Activated CD4-positive, alpha-beta T cell treated with anti-CD3 and anti-CD28 coated beads for 48 hours (primary cell): ENCODE data around the gene NUTM1.
"Not testable (repeated sequence)": the region's sequence is repeated elsewhere in the genome, so short reads cannot be mapped to it uniquely, and the experiment has no call there.

ENCODE experiments used
- DNase-seq: peaks from one replicate; pipeline ENCODE4 v3.0.0-alpha.2; 2020

The NUTM1 gene

DNA sequence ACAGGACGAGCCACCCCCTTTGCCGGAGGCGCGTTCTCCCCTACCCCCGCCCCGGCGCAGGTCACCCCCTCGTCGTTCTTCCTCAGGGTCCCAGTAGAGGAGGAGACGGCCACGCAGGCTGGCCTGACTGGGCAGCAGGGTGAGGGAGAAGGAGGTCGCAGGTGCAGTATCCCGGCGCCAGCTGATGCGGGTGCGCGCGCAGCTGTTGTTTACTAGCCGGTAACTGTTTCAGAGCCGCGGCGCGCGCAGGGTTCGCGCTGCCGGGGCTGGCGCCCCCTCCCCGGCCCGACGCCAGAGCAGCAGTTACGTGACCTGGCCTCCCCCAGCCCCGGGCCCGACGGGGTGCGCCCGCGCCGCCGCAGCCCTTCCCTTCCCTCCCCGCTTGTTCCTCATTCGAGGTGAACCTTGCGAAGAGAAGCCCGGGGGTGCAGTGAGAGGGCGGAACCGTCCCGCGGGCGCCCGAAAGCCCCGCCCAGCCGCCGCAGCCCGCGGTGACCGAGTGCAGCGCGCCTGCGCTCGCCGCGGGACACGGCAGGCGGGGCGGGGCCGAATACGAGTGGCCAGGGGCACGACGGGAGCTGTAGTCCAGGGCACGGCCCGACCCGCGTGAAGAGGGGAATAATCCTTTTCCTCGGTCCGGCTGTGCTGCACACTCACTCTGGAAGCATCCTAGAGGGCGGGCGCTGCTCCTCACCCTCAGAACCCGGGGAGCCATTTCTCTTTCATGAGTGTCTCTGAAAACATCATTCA lies 5.4 kb upstream of the NUTM1 start, which contains the start of gene SLC12A6:
SLC12A6 (minus strand) TSS at position 225 of the 750 bp plus-strand sequence. CDS start 1,101 bp downstream, outside the sequence.
- peak; percentile 93 for DNase-seq

- DNase-seq: no peak
Observed at GRCh38 chr15:34338347-34338746, 4.8 kb upstream of the NUTM1 start.

DNA sequence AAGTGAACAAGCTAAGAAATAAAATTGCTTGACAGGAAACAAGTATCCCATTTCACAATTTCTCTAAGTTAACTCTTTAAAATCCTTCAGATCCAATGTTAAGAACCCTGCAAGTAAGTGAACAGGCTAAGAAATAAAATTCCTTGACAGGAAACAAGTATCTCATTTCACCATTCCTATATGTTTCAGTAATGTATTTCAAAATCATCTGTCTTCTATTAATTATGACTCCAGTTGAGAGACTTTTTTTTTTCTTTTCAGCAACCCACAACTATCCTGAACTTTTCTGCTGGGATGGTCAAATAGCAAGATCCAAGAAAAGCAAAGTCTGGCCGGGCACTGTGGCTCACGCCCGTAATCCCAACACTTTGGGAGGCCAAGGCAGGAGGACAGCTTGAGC lies 3.2 kb upstream of the NUTM1 start:
- no peak for DNase-seq

GRCh38 chr15:34341381-34342212 lies 1.5 kb upstream of the NUTM1 start:
- DNase-seq: no peak

DNA sequence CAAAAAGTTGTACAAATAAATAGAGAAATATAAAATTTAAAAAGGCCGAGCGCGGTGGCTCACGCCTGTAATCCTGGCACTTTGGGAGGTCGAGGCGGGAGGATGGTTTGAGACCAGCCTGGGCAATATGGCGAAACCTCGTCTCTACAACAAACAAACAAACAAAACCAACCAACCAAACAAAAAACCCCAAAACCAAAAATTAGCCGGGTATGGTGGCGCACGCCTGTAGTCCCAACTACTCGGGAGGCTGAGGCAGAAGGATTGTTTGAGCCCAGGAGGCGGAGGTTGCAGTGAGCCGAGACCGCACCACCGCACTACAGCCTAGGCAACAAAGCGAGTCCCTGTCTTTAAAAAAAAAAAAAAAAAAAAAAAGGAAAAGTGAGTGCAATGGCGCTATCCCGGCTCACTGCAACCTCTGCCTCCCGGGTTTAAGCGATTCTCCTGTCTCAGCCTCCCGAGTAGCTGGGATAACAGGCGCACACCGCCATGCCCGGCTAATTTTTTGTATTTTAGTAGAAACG lies 840 bp upstream of the NUTM1 start:
- DNase-seq: not testable (repeated sequence)

- DNase-seq: no peak
Observed at GRCh38 chr15:34347951-34348638, 5.0 kb downstream of the NUTM1 start.

DNA sequence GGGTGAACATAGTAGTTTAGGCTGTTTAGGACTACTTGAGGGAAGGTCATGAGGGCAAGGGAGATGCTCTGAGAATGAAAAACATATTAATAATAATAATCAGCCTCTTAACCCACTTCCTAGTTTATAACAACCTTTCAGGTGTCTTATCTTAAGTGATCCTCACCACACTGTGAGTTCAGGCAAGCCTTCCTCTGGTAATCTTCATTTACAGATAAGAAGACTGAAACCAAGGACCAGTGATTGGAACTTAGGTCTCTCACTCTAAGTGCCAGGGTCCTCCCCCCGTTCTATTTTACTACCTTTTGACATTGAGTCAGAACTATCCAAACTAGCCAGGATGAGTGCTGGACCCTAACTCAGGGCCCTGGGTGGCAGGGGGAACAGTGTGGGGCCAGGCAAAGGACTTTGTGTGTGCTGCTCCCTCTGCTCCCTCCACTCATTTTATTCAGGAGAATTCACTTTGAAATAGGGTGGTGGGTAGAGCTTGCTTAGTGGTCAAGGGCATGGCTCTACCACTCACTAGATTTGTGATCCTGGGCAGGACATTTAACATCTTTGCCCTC lies 5.7 kb downstream of the NUTM1 start:
- no peak for DNase-seq

GRCh38 chr15:34349769-34350168 lies 6.7 kb downstream of the NUTM1 start:
- DNase-seq: no peak

GRCh38 chr15:34352996-34353395 lies 9.9 kb downstream of the NUTM1 start:
- not testable (repeated sequence) for DNase-seq

GRCh38 chr15:34353627-34354026 lies 10.5 kb downstream of the NUTM1 start:
- DNase-seq: no peak

- no peak for DNase-seq
Observed at GRCh38 chr15:34354286-34354685, 11.2 kb downstream of the NUTM1 start.

DNA sequence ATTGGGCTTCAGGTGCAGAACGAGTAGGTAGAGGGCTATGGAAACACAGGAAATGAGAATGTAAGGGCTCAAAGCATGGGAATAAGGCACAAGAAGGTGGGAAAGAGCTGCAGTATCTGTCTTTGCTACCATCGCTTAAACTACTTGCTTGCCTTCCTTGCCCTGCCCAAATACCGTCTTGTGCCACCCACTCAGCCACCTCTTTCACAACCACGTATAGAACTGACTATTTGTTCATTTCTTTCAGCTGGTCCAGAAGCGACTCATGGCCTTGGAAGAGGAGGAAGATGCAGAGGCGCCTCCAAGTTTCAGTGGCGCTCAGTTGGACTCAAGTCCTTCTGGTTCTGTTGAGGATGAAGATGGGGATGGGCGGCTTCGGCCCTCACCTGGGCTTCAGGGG lies 12.1 kb downstream of the NUTM1 start:
- DNase-seq: no peak

- DNase-seq: no peak
Observed at GRCh38 chr15:34357653-34358052, 14.5 kb downstream of the NUTM1 start.

GRCh38 chr15:34358367-34358766 lies 15.3 kb downstream of the NUTM1 start:
- no peak for DNase-seq

- DNase-seq: no peak
Observed at GRCh38 chr15:34358948-34359347, 15.8 kb downstream of the NUTM1 start.

DNA sequence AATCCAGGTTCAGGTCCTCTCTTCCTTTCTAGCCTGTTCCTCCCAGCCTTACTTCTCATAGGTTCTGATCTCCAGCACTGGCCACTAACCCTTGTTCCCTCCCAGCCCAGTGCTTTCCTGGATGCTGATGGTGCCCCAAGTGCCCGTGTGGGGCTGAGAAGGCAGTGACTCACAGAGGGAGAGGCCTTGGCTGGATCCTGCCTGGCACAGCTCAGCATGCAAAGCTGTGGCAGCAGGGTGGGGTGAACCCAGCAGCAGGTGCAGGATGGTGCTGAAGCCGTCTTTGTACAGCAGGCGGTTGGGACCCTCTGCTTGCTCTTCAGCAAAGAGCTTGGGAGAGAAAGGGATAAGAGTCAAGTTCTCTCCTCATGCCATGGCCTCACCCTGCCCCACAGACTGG lies 16.3 kb downstream of the NUTM1 start:
- no peak for DNase-seq

DNA sequence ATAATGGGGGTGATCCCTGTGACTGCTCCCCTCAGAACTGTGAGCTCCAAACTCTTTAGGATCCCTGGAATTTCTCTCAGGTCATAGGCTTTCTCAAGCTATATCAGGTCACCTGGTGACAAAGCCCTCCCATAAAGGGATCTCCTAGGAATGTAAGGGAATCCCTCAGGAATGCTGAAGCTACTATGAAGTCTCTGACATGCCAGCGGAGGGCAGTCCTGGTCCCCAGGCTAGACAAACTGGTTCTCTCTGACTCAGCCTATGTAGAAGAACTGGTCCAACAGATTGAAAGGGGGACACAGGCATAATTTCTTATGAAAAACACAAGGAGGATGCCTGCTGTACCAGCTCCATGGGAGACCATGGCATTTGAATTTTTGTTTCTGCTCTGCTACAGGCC lies 17.2 kb downstream of the NUTM1 start:
- no peak for DNase-seq

- no peak for DNase-seq
Observed at GRCh38 chr15:34361278-34361677, 18.2 kb downstream of the NUTM1 start.

GRCh38 chr15:34362047-34362773 lies 19.1 kb downstream of the NUTM1 start:
- no peak for DNase-seq

DNA sequence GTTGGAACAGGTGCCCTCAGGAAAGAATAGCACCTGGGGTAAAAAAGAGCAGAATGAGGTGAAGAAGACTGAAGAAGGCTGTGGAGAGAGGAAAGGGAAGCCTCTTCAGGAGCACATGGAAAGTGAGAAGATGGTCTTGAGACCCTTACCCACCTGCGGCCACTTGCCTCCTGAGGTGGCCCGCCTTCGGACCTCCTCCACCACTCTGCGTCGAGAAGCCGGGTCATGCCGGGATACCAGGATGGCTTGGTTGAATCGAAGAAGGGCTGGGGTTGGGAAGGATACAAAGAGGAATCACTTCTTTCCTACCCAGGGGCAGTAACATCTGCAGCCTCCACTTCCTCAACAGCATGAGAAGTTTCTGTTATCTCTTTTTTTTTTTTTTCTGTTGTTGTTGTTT lies 20.9 kb downstream of the NUTM1 start:
- no peak for DNase-seq

- DNase-seq: peak; percentile 5
Observed at GRCh38 chr15:34365091-34365825, 22.1 kb downstream of the NUTM1 start.
